Right lobe of liver (tissue), 6 donors: ENCODE data around the gene RNU1-2. TPM values are rescaled to one million over a fixed set of nuclear protein-coding genes. Genes with fewer than 3 reads are reported as not detected.
"Not testable (repeated sequence)": the region's sequence is repeated elsewhere in the genome, so short reads cannot be mapped to it uniquely, and the experiment has no call there.

Experiments
- ATAC-seq, 4 donors: fragments of 200-7000 bp; cut with Tn5 transposase; one replicate each; pipeline ENCODE4 v1.9.1; 2020; ENCODE audit warnings: mild to moderate bottlenecking in 4 of 4, moderate library complexity in 4 of 4
- DNase-seq, 3 donors: peaks; one replicate each; pipeline ENCODE4 v3.0.0-alpha.2; 2020
- H3K27ac ChIP-seq, 3 donors: fragments of 200-600 bp; one replicate each; pipeline ENCODE4 v1.8.0; 2022
- H3K27me3 ChIP-seq, 2 donors: fragments of 200-600 bp; one replicate each; pipeline ENCODE4 v1.8.0; 2022
- H3K36me3 ChIP-seq, 4 donors: fragments of 200-600 bp; sonication (generic) in 1 of 4; one replicate each; pipeline versions ENCODE4 v1.5.1 to v1.8.0; 2017 to 2022; ENCODE audit warnings: control low read depth in 1 of 4
- H3K4me1 ChIP-seq, 4 donors: fragments of 200-600 bp; sonication (generic) in 1 of 4; one replicate each; pipeline versions ENCODE4 v1.5.1 to v1.8.0; 2017 to 2022; ENCODE audit warnings: control low read depth in 1 of 4
- H3K4me3 ChIP-seq, 3 donors: fragments of 200-600 bp; one replicate each; pipeline ENCODE4 v1.8.0; 2022
- H3K9me3 ChIP-seq, 4 donors: fragments of 200-600 bp; sonication (generic) in 1 of 4; one replicate each; pipeline versions ENCODE4 v1.5.1 to v1.8.0; 2017 to 2022; ENCODE audit warnings: control low read depth in 1 of 4
- CTCF ChIP-seq, 4 donors: fragments of 200-600 bp in 3 of 4; fragments of 450-650 bp in 1 of 4; IDR thresholded peaks; one replicate each; pipeline versions ENCODE4 v1.5.1 to v1.8.0; 2016 to 2022; ENCODE audit warnings: antibody characterized with exemption in 4 of 4, mild to moderate bottlenecking in 2 of 4
- POLR2A ChIP-seq: fragments of 450-650 bp; IDR thresholded peaks from one replicate; pipeline ENCODE4 v1.6.1; 2017; ENCODE audit warnings: antibody characterized with exemption, mild to moderate bottlenecking
- WGBS: methylation state at CpG from one replicate; pipeline ENCODE4 v1.1.6; 2018; ENCODE audit warnings: low coverage, low lambda C conversion rate; ENCODE audit not compliant: insufficient coverage; ENCODE audit errors: missing lambda C conversion rate; 5-methylcytosine and 5-hydroxymethylcytosine counted together
- intact Hi-C, 2 donors: fragments of 100-400 bp; cut with DNase I; formaldehyde crosslinking; loops; one replicate each; pipeline versions ENCODE4 v1.11.2 to v1.14.1; 2022
- total RNA-seq, 6 experiments: library from RNA; depleted of rRNA in 2 of 6; stranded (reverse); fragments of >200 nt in 2 of 6; fragmentation: NEBNext Ultra II Directional in 3 of 6; extraction: Animal tissue kit (Norgen Biotek cat#: 25700) in 3 of 6; gene quantifications; one replicate each; pipeline versions ENCODE4 v1.1.0 to v1.2.4, GENCODE V29; 2016 to 2023
- donor health status: DM: no; HTN: yes; CAD: no.
- donor health status: DM: no; HTN: no; CAD: no.
- donor health status: DM: no; HTN: no; CAD: no.
- donor health status: DM: no; HTN: yes; CAD: no.
- donor health status: DM: no; HTN: yes; CAD: no.

RNU1-2 gene
- total RNA-seq, 6 experiments from 2014 or later, result under 0.01 to 3,377 (median 977) TPM

DNA sequence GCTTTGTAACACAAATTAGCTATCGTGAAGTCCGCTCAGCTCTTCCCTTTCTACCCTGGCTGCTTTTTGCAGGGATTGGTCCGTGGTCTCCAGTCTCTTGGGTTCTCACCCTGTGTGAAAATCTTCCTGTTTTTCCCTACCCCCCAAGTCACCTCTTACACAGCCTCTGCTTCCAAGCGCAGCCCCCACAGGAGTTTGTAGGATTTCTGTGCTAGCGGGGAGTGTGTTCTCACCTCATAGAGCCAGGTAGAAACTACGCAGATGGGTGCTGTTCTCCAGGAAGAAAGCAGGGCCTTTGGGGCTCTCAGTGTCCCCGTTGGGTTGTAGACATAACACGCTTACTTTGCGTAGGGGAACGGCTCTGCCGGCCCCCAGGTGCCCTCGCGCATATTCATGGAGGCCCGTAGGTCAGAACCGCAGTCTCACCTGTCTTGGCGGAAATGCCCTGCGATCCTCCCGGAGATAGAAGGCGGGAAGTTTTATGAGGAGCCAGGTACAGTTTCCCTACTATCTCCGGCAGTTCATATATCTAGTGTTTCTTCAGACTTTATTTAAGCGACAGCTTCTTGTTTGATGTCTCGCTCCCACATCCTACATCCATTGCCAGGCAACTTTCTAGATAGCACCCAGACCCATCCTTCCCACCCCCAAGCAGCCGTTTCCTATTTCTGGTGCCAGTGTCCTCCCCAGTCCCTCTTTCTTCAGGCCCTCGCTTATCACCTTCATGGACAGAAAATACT lies 706 bp downstream of the RNU1-2 start:
- H3K36me3 ChIP-seq, H3K27me3 ChIP-seq, H3K9me3 ChIP-seq, ATAC-seq, intact Hi-C loops, DNase-seq, H3K4me1 ChIP-seq: not testable (repeated sequence)
- WGBS, result 33% methylated on average over 15 of the region's 24 CpGs
- Histone ChIP-seq H3K27ac (peak overlapping the region; percentile 29 to 55 (median 53)), H3K4me3 (peak overlapping the region in 1 of 3 donors; percentile 10)

GRCh38 chr1:16897653-16898052 lies 1.9 kb downstream of the RNU1-2 start:
- H3K36me3 ChIP-seq, H3K27ac ChIP-seq, H3K4me1 ChIP-seq, ATAC-seq, DNase-seq, H3K27me3 ChIP-seq, intact Hi-C loops, H3K4me3 ChIP-seq, H3K9me3 ChIP-seq: not testable (repeated sequence)
- 18% methylated on average over 1 of the region's 1 CpG for WGBS

DNA sequence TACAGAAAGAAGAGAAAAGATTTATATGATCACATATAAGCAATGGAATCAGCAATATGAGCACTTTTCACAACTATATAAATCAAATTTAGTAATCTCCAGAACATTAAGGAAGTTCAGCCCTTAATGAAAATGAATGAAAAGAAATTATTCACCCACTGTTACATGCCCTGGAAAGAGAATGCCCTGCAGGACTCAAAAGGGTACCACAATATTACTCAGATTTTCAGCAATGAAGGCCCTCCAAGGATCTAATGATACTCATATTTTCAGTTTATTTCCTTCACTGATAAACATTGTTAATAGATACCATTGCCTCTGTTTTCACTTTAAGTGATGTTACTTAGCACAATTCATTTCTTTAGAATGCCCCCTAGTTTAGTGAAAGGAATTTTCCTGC lies 2.5 kb downstream of the RNU1-2 start:
- H3K4me1 ChIP-seq, DNase-seq, H3K4me3 ChIP-seq, ATAC-seq, intact Hi-C loops, H3K36me3 ChIP-seq, H3K27me3 ChIP-seq, H3K27ac ChIP-seq, H3K9me3 ChIP-seq: not testable (repeated sequence)

- H3K36me3 ChIP-seq, H3K27ac ChIP-seq, H3K4me3 ChIP-seq, H3K9me3 ChIP-seq, H3K27me3 ChIP-seq, H3K4me1 ChIP-seq, ATAC-seq, intact Hi-C loops, DNase-seq: not testable (repeated sequence)
- WGBS, result 71% methylated on average over 2 of the region's 2 CpGs
Measured at GRCh38 chr1:16899020-16899419, 3.2 kb downstream of the RNU1-2 start.

GRCh38 chr1:16900751-16901150 lies 5.0 kb downstream of the RNU1-2 start:
- intact Hi-C loops, result no loop called here
- no peak for DNase-seq

GRCh38 chr1:16901371-16901770 lies 5.6 kb downstream of the RNU1-2 start:
- H3K27ac ChIP-seq, H3K36me3 ChIP-seq, intact Hi-C loops, H3K4me3 ChIP-seq, H3K4me1 ChIP-seq, H3K9me3 ChIP-seq, H3K27me3 ChIP-seq, ATAC-seq, DNase-seq: not testable (repeated sequence)
- WGBS, result 25% methylated on average over 2 of the region's 2 CpGs

More at GRCh38 chr1:16900751-16901150, 5.0 kb downstream of the RNU1-2 start:
- WGBS, result 50% methylated on average over 2 of the region's 2 CpGs
- Histone ChIP-seq H3K27ac (no peak overlapping the region), H3K4me1 (peaks cover 0 to 3% (median 0%) of the 10 kb centered on the region in 4 donors), H3K4me3 (no peak overlapping the region), H3K9me3 (no peaks in the 10 kb centered on the region), H3K27me3 (no peaks in the 10 kb centered on the region), H3K36me3 (no peaks in the 10 kb centered on the region)
- no peak for ATAC-seq
- peak in 1 of 4 donors; percentile 15 for TF ChIP-seq CTCF (IDR thresholded peaks at IDR 0.05)
- no peak for TF ChIP-seq POLR2A

- Histone ChIP-seq H3K36me3 (no peaks in the 10 kb centered on the region), H3K9me3 (no peaks in the 10 kb centered on the region), H3K27me3 (no peaks in the 10 kb centered on the region), H3K4me3 (peak overlapping the region in 1 of 3 donors; percentile 49), H3K4me1 (peaks cover 0 to 3% (median 0%) of the 10 kb centered on the region in 4 donors), H3K27ac (no peak overlapping the region)
- WGBS, result 66% methylated on average over 2 of the region's 2 CpGs
- intact Hi-C loops, result no loop called here
- no peak for ATAC-seq
- DNase-seq, result no peak
- TF ChIP-seq CTCF (IDR thresholded peaks at IDR 0.05) (no peak), POLR2A (no peak)
Measured at GRCh38 chr1:16903054-16903453, 7.3 kb downstream of the RNU1-2 start.
